ENCODE data around the gene KNL1. TPM values are rescaled to one million over a fixed set of nuclear protein-coding genes. Genes with fewer than 3 reads are reported as not detected.

The KNL1 gene
- total RNA-seq, 1 experiment from 2014 or later = 19.7 TPM

DNA sequence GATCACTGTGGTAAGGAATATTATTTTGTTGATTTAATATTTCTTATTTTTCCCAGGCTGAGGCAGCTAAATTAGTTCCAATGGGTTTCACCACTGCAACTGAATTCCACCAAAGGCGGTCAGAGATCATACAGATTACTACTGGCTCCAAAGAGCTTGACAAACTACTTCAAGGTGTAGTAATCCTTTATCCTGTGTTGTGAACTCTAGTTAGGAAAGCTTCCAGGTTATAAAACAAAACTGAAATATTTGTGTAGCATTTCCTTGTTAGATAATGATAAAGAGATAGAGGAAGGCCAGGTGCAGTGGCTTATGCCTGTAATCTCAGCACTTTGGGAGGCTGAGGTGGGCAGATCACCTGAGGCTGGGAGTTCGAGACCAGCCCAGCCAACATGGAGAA, 112.1 kb downstream of the KNL1 start:
- no peak overlapping the region for H2BK15ac ChIP-seq (ENCODE audit: low read depth, low read length)
- no CpG with 5 or more reads among the region's 2 CpGs for WGBS (ENCODE audit: extremely low coverage, insufficient read length, low lambda C conversion rate)
- H3K23me2 ChIP-seq (ENCODE audit: insufficient read length, low read depth, low read length, poor library complexity, severe bottlenecking) = no peaks in the 10 kb centered on the region
- H3K4me2 ChIP-seq (ENCODE audit: insufficient read depth, insufficient read length, low read length) = no peak overlapping the region
- Mint-ChIP-seq H3K9me3 (no peaks in the 10 kb centered on the region), H3K27ac (no peak overlapping the region), H3K4me1 (no peaks in the 10 kb centered on the region), H3K36me3 (ENCODE audit: insufficient read depth in 1 of 3, low read depth in 3 of 3) (peaks cover 34 to 69% (median 68%) of the 10 kb centered on the region in 3 experiments; a peak in 6 of 7 replicates), H3K27me3 (ENCODE audit: low read depth) (no peaks in the 10 kb centered on the region), H3K4me3 (no peak overlapping the region)
- H3K9me3 ChIP-seq (ENCODE audit: control insufficient read depth, low read depth, low read length) = no peaks in the 10 kb centered on the region
- no peak for DNase-seq
- H3K18ac ChIP-seq (ENCODE audit: insufficient read length, low read depth, low read length) = no peak overlapping the region
- no peak overlapping the region for H2BK5ac ChIP-seq (ENCODE audit: insufficient read length, low read length)
- H2BK12ac ChIP-seq (ENCODE audit: insufficient read length, low read depth, low read length) = no peak overlapping the region
- H3K4ac ChIP-seq (ENCODE audit: low read depth, low read length) = no peak overlapping the region
- no peak overlapping the region for H2BK20ac ChIP-seq (ENCODE audit: low read depth, low read length, poor library complexity, severe bottlenecking)
- H4K20me1 ChIP-seq (ENCODE audit: control insufficient read depth, insufficient read depth, insufficient read length) = no peaks in the 10 kb centered on the region
- H3K23ac ChIP-seq (ENCODE audit: insufficient read length, low read depth, low read length) = no peak overlapping the region
- H2AK5ac ChIP-seq (ENCODE audit: insufficient read length, low read length) = no peak overlapping the region
- no peak overlapping the region for H3K27ac ChIP-seq (ENCODE audit: insufficient read length, low read depth, low read length)
- H3K79me2 ChIP-seq (ENCODE audit: insufficient read depth, low read length) = no peaks in the 10 kb centered on the region
- H3K56ac ChIP-seq (ENCODE audit: insufficient read length, low read depth, low read length) = no peak overlapping the region
- no peak overlapping the region for H4K5ac ChIP-seq (ENCODE audit: insufficient read length, low read depth, low read length)
- no peaks in the 10 kb centered on the region for H3K4me1 ChIP-seq (ENCODE audit: insufficient read depth, low read length)
- no peak overlapping the region for H3T11ph ChIP-seq (ENCODE audit: low read length)
- no peak overlapping the region for H4K91ac ChIP-seq (ENCODE audit: insufficient read length, low read depth, low read length)
- no peak overlapping the region for H4K8ac ChIP-seq (replicated peaks; ENCODE audit: insufficient read length, low read depth, low read length)
- H3K79me1 ChIP-seq (ENCODE audit: insufficient read depth, low read depth, low read length, poor library complexity, severe bottlenecking) = no peaks in the 10 kb centered on the region
- TF ChIP-seq CTCF (conservative IDR thresholded peaks at IDR 0.05) = no peak
- no peak overlapping the region for H2BK120ac ChIP-seq (ENCODE audit: low read depth, low read length, poor library complexity, severe bottlenecking)
- H3K27me3 ChIP-seq (ENCODE audit: insufficient read depth, low read length) = no peaks in the 10 kb centered on the region
- no peak overlapping the region for H2AFZ ChIP-seq (ENCODE audit: low read length)
- no peak overlapping the region for H3K9ac ChIP-seq (ENCODE audit: extremely low read depth, insufficient read length, low read length)
- no peak overlapping the region for H3K14ac ChIP-seq (ENCODE audit: insufficient read depth, low read length)

Other genes starting within 250 kb of the KNL1 start
- gene PHGR1, start 243.2 kb upstream of the KNL1 start, total RNA-seq (2021) = not detected in 2 replicates
- 0.59 and 1.3 TPM in 2 replicates for gene DISP2, start 236.0 kb upstream of the KNL1 start, total RNA-seq (2021)
- 53.9 TPM in 2 replicates for gene KNSTRN, start 211.5 kb upstream of the KNL1 start, total RNA-seq (2021)
- 86.7 and 93.1 TPM in 2 replicates for gene IVD, start 188.5 kb upstream of the KNL1 start, total RNA-seq (2021)
- 52.9 and 54.1 TPM in 2 replicates for gene BAHD1, start 153.3 kb upstream of the KNL1 start, total RNA-seq (2021)
- 24.4 and 25.7 TPM in 2 replicates for gene CHST14, start 123.3 kb upstream of the KNL1 start, total RNA-seq (2021)
- gene CCDC32, start 29.2 kb upstream of the KNL1 start, total RNA-seq (2021) = 8.9 and 11.1 TPM in 2 replicates
- gene RPUSD2, start 24.9 kb upstream of the KNL1 start, total RNA-seq (2021) = 25.7 and 26.6 TPM in 2 replicates
- gene RAD51, start 100.9 kb downstream of the KNL1 start, total RNA-seq (2021) = 39.2 and 44.8 TPM in 2 replicates
- 24.9 and 28.3 TPM in 2 replicates for gene RMDN3, start 161.0 kb downstream of the KNL1 start, total RNA-seq (2021)
- gene GCHFR, start 169.8 kb downstream of the KNL1 start, total RNA-seq (2021) = 33.0 and 37.0 TPM in 2 replicates
- gene C15orf62, start 175.7 kb downstream of the KNL1 start, total RNA-seq (2021) = 0.44 and 0.70 TPM in 2 replicates
- gene ZFYVE19, start 212.8 kb downstream of the KNL1 start, total RNA-seq (2021) = 10.7 and 11.3 TPM in 2 replicates
- 38.3 and 44.4 TPM in 2 replicates for gene DNAJC17, start 213.2 kb downstream of the KNL1 start, total RNA-seq (2021)
- gene PPP1R14D, start 234.5 kb downstream of the KNL1 start, total RNA-seq (2021) = not detected in 2 replicates
- gene SPINT1, start 249.8 kb downstream of the KNL1 start, total RNA-seq (2021) = 129 and 130 TPM in 2 replicates